SK-N-SH (cell line): ENCODE measurements around the gene DLG2. TPM values are rescaled to one million over a fixed set of nuclear protein-coding genes. Genes with fewer than 3 reads are reported as not detected.

Experiments
- CTCF ChIA-PET: fragments of 300-600, 350-600 bp; formaldehyde crosslinking; extraction: SDS; loops from one replicate; lab custom pipeline; 2021; lab: Yijun Ruan, JAX
- POLR2A ChIA-PET: fragments of 350-600 bp; sonication (Branson Sonifier 250); formaldehyde crosslinking; extraction: SDS; loops from one replicate; lab custom pipeline; 2020; ENCODE audit warnings: antibody characterized with exemption, inconsistent platforms; lab: Yijun Ruan, JAX
- DNase-seq: peaks from one replicate; pipeline ENCODE4 v3.0.0; 2012
- H2AFZ ChIP-seq: fragments of 200-600 bp; sonication (generic); 2 replicates; pipeline ENCODE4 v1.8.1; 2016; ENCODE audit warnings: antibody characterized with exemption, mild to moderate bottlenecking, low read depth
- H3F3A ChIP-seq: fragments of 200-600 bp; sonication (generic); replicated peaks from 2 replicates; pipeline ENCODE3; 2016; ENCODE audit warnings: antibody characterized with exemption, mild to moderate bottlenecking; ENCODE audit not compliant: insufficient read depth
- H3K27ac ChIP-seq, 2 experiments: fragments of 200-500 bp in 1 of 2; fragments of 200-600 bp in 1 of 2; sonication (Bioruptor generic) in 1 of 2; sonication (generic), shearing (Covaris generic) in 1 of 2; 2 replicates each; pipeline versions ENCODE4 v1.5.1 to v1.6.1; 2014 to 2016; ENCODE audit warnings: low read depth in 2 of 2, inconsistent platforms in 1 of 2, low read length in 1 of 2, mild to moderate bottlenecking in 1 of 2, mixed read lengths in 1 of 2
- H3K27me3 ChIP-seq: fragments of 200-600 bp; sonication (generic), shearing (Covaris generic); 2 replicates; pipeline ENCODE4 v1.6.1; 2016; ENCODE audit warnings: mixed run types; ENCODE audit not compliant: insufficient read depth
- H3K36me3 ChIP-seq, 2 experiments: fragments of 200-500 bp in 1 of 2; fragments of 200-600 bp in 1 of 2; sonication (Bioruptor generic) in 1 of 2; sonication (generic) in 1 of 2; replicated peaks in 1 of 2; 2 replicates each; pipeline versions ENCODE3 to v1.5.1; 2014 to 2016; ENCODE audit warnings: low read length in 1 of 2, mild to moderate bottlenecking in 1 of 2; ENCODE audit not compliant: insufficient read depth in 2 of 2, control insufficient read depth in 1 of 2
- H3K4me1 ChIP-seq, 2 experiments: fragments of 200-500 bp in 1 of 2; fragments of 200-600 bp in 1 of 2; sonication (Bioruptor generic) in 1 of 2; sonication (generic), shearing (Covaris generic) in 1 of 2; 2 replicates each; pipeline versions ENCODE4 v1.5.1 to v1.6.1; 2014 to 2016; ENCODE audit warnings: low read depth in 1 of 2, low read length in 1 of 2, mixed run types in 1 of 2; ENCODE audit not compliant: insufficient read depth in 2 of 2, control insufficient read depth in 1 of 2
- H3K4me2 ChIP-seq: fragments of 200-600 bp; sonication (generic), shearing (Covaris generic); 2 replicates; pipeline ENCODE4 v1.6.1; 2017; ENCODE audit warnings: mixed run types
- H3K4me3 ChIP-seq, 2 experiments: fragments of 200-500 bp in 1 of 2; fragments of 200-600 bp in 1 of 2; sonication (Bioruptor generic) in 1 of 2; sonication (generic), shearing (Covaris generic) in 1 of 2; 2 replicates each; pipeline versions ENCODE4 v1.5.1 to v1.8.1; 2014 to 2016; ENCODE audit warnings: low read depth in 2 of 2, inconsistent platforms in 1 of 2, low read length in 1 of 2, mild to moderate bottlenecking in 1 of 2, mixed read lengths in 1 of 2, moderate library complexity in 1 of 2
- H3K79me2 ChIP-seq: fragments of 200-600 bp; sonication (generic); 2 replicates; pipeline ENCODE4 v1.8.1; 2017; ENCODE audit warnings: mild to moderate bottlenecking; ENCODE audit not compliant: insufficient read depth
- H3K9ac ChIP-seq: fragments of 200-600 bp; sonication (generic); 2 replicates; pipeline ENCODE4 v1.6.1; 2017; ENCODE audit warnings: mixed run types
- H3K9me2 ChIP-seq: fragments of 200-600 bp; sonication (generic); 2 replicates; pipeline ENCODE4 v1.6.1; 2017; ENCODE audit warnings: mixed run types
- H3K9me3 ChIP-seq: fragments of 200-600 bp; sonication (generic); 2 replicates; pipeline ENCODE4 v1.6.1; 2017; ENCODE audit warnings: mixed run types, mild to moderate bottlenecking, moderate library complexity
- H4K20me1 ChIP-seq: fragments of 200-600 bp; sonication (generic); 2 replicates; pipeline ENCODE4 v1.6.1; 2017; ENCODE audit warnings: mild to moderate bottlenecking, mixed run types; ENCODE audit not compliant: insufficient read depth
- ELF1 ChIP-seq: IDR thresholded peaks from 2 replicates; pipeline ENCODE4 v1.4.0; 2012
- EP300 ChIP-seq, 2 experiments: IDR thresholded peaks; 2 replicates each; pipeline versions ENCODE4 v1.4.0 to v1.6.1; 2012; ENCODE audit warnings: borderline replicate concordance in 1 of 2, low read depth in 1 of 2, low read length in 1 of 2
- EZH2phosphoT487 ChIP-seq: fragments of 200-600 bp; sonication (generic); IDR thresholded peaks from 2 replicates; pipeline ENCODE4 v1.6.1; 2017; ENCODE audit warnings: low read depth, mixed run types, mild to moderate bottlenecking, antibody characterized with exemption, moderate library complexity, borderline replicate concordance
- FOXJ3 ChIP-seq: sonication (generic); formaldehyde crosslinking; IDR thresholded peaks from 2 replicates; pipeline ENCODE4 v1.5.1; 2020; ENCODE audit warnings: mild to moderate bottlenecking, missing genetic modification reagents
- NFIC ChIP-seq: IDR thresholded peaks from 2 replicates; pipeline ENCODE4 v1.4.0; 2012; ENCODE audit warnings: borderline replicate concordance
- NRF1 ChIP-seq: IDR thresholded peaks from 2 replicates; pipeline ENCODE4 v1.6.1; 2012; ENCODE audit warnings: low read depth, mild to moderate bottlenecking, low read length
- POLR2AphosphoS5 ChIP-seq: IDR thresholded peaks from 2 replicates; pipeline ENCODE4 v1.6.1; 2012; ENCODE audit warnings: low read depth, low read length
- RAD21 ChIP-seq: IDR thresholded peaks from 2 replicates; pipeline ENCODE4 v1.6.1; 2012; ENCODE audit warnings: mild to moderate bottlenecking, low read length
- RFX5 ChIP-seq: IDR thresholded peaks from 2 replicates; pipeline ENCODE4 v1.6.1; 2012; ENCODE audit warnings: mild to moderate bottlenecking, improper control_type of control experiment, low read length
- RXRA ChIP-seq: IDR thresholded peaks from 2 replicates; pipeline ENCODE4 v1.4.0; 2012; ENCODE audit warnings: low read depth, mild to moderate bottlenecking, borderline replicate concordance
- TEAD4 ChIP-seq: IDR thresholded peaks from 2 replicates; pipeline ENCODE4 v1.4.0; 2012; ENCODE audit warnings: mild to moderate bottlenecking, borderline replicate concordance; ENCODE audit not compliant: insufficient read depth
- USF2 ChIP-seq: fragments of 150-350 bp; IDR thresholded peaks from 2 replicates; pipeline ENCODE4 v1.6.1; 2017; ENCODE audit warnings: antibody characterized with exemption, low read length, low read depth, borderline replicate concordance
- YY1 ChIP-seq: IDR thresholded peaks from 2 replicates; pipeline ENCODE4 v1.4.0; 2012; ENCODE audit warnings: low read depth, mild to moderate bottlenecking
- WGBS: methylation state at CpG from one replicate; pipeline ENCODE4 v1.1.6; 2017; ENCODE audit warnings: low lambda C conversion rate; 5-methylcytosine and 5-hydroxymethylcytosine counted together
- polyA plus RNA-seq, 3 experiments: library from polyadenylated mRNA; depleted of rRNA; stranded (reverse); fragments of >200 nt; gene quantifications; 2 replicates each; pipeline ENCODE4 v1.2.3, GENCODE V29; 2012

Gene DLG2
- polyA plus RNA-seq, 1 of the 3 experiments (the other 2 are of a cell fraction): 0.21 TPM

- POLR2A ChIA-PET: no interaction called here
- 26% methylated on average over 4 of the region's 4 CpGs for WGBS
- DNase-seq: no peak
- Histone ChIP-seq H3K4me2 (no peak overlapping the region), H3K4me3 (no peak overlapping the region), H2AFZ (no peak overlapping the region), H3K9me3 (no peaks in the 10 kb centered on the region), H3K27me3 (no peaks in the 10 kb centered on the region), H3K4me1 (no peaks in the 10 kb centered on the region), H3K9me2 (no peaks in the 10 kb centered on the region), H3K27ac (no peak overlapping the region), H3K79me2 (no peaks in the 10 kb centered on the region), H3F3A (no peaks in the 10 kb centered on the region), H4K20me1 (no peaks in the 10 kb centered on the region), H3K9ac (no peak overlapping the region), H3K36me3 (no peaks in the 10 kb centered on the region)
- TF ChIP-seq NFIC (no peak), EZH2phosphoT487 (no peak), RFX5 (no peak)
- CTCF ChIA-PET: no interaction called here
These were observed 345.6 kb downstream of the DLG2 start for GRCh38 chr11:85281550-85281949.

- Histone ChIP-seq H3K4me2 (no peak overlapping the region), H3K9ac (no peak overlapping the region), H3K27me3 (no peaks in the 10 kb centered on the region), H3K9me3 (no peaks in the 10 kb centered on the region), H3K27ac (no peak overlapping the region), H3K9me2 (no peaks in the 10 kb centered on the region), H3K36me3 (no peaks in the 10 kb centered on the region), H3K79me2 (no peaks in the 10 kb centered on the region), H3F3A (no peaks in the 10 kb centered on the region), H2AFZ (no peak overlapping the region), H3K4me1 (no peaks in the 10 kb centered on the region), H4K20me1 (no peaks in the 10 kb centered on the region), H3K4me3 (no peak overlapping the region)
- TF ChIP-seq NFIC (no peak), POLR2AphosphoS5 (no peak), RAD21 (no peak), ELF1 (no peak), YY1 (no peak), RXRA (no peak), EP300 (IDR thresholded peaks at IDR 0.05; ENCODE audit: borderline replicate concordance in 1 of 2, low read depth in 1 of 2, low read length in 1 of 2) (no peak), EZH2phosphoT487 (no peak), NRF1 (no peak), USF2 (no peak)
- DNase-seq: no peak
- ChIA-PET CTCF (no interaction called here), POLR2A (no interaction called here)
- 4% methylated on average over 1 of the region's 1 CpG for WGBS
These were observed 347.9 kb downstream of the DLG2 start for GRCh38 chr11:85279267-85279666.

DNA sequence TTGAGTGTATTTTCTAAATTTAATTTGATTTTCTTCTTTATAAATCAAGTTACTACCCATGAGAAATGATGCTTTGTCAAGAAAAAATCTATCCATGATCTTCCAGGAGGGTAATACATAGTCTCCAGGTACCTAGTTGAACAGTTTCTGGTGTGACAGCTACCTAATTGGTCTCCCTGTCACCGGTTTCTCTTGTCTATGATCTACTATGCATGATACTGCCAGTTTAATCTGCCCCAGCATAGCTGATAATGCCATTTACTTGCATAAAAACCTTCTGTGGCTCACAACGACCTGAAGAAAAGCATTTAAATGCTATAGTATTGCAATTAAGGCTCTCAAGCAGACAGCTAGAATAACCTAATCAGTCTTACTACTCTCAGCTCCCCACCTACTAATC lies 349.5 kb downstream of the DLG2 start:
- Histone ChIP-seq H3K9me2 (no peaks in the 10 kb centered on the region), H3K4me3 (no peak overlapping the region), H3K9me3 (no peaks in the 10 kb centered on the region), H4K20me1 (no peaks in the 10 kb centered on the region), H3K79me2 (no peaks in the 10 kb centered on the region), H2AFZ (no peak overlapping the region), H3K36me3 (no peaks in the 10 kb centered on the region), H3K27me3 (no peaks in the 10 kb centered on the region), H3F3A (no peaks in the 10 kb centered on the region), H3K4me1 (no peaks in the 10 kb centered on the region), H3K9ac (no peak overlapping the region), H3K4me2 (no peak overlapping the region), H3K27ac (no peak overlapping the region)
- ChIA-PET POLR2A (no interaction called here), CTCF (no interaction called here)
- DNase-seq: no peak
- WGBS: 5% methylated on average over 2 of the region's 2 CpGs
- TF ChIP-seq ELF1 (no peak), USF2 (no peak), TEAD4 (no peak), EZH2phosphoT487 (no peak), FOXJ3 (CRISPR knock-in tag) (no peak), NRF1 (no peak)
